Myometrial cell (primary cell): ENCODE data around the gene NOS3. TPM values are rescaled to one million over a fixed set of nuclear protein-coding genes. Genes with fewer than 3 reads are reported as not detected.

Experiments used
- total RNA-seq: library from RNA; depleted of rRNA; stranded (reverse); fragments of >200 nt; gene quantifications from 2 replicates; pipeline ENCODE4 v1.2.3, GENCODE V29; 2015

Gene NOS3
- total RNA-seq, result 8.9 and 11.0 TPM in 2 replicates

DNA sequence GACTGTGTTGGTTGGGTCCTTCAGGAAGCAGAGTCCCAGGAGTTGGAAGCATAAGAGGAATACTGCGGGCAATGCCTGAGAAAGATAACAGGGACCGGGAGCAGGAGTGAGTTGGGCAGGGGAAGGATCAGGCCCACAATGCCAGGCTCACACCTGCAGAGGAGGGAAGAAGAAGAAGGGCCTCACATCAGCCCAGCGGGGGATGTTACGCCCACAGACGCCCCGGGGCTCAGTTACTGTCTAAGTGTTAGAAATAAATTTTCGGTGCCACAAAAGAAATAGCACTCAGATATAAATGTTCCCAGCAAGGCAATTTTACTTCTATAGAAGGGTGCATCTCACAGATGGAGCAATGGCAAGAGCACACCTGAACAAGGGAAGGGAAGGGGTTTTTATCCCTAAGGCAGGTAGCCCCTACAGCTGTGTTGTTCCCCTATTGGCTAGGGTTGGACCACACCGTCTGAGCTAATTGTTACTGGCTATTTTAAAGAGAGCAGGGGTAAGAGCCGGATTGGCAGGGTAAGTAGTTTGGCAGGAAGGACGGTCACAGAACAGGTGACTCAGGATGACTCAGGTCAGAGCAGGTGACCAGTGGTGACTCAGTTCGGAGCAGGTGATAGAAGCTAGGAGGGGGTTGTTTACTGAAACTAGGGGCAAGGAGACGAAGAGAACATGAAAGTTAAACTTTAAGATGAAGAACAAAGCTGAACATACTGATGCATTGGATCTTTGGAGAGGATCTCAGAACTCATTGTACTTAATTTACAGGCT lies at the start of gene NOS3:
Gene NOS3, plus strand, starts transcription at position 602 of the 771 bp plus-strand sequence. CDS start 2,787 bp downstream, outside the sequence.

DNA sequence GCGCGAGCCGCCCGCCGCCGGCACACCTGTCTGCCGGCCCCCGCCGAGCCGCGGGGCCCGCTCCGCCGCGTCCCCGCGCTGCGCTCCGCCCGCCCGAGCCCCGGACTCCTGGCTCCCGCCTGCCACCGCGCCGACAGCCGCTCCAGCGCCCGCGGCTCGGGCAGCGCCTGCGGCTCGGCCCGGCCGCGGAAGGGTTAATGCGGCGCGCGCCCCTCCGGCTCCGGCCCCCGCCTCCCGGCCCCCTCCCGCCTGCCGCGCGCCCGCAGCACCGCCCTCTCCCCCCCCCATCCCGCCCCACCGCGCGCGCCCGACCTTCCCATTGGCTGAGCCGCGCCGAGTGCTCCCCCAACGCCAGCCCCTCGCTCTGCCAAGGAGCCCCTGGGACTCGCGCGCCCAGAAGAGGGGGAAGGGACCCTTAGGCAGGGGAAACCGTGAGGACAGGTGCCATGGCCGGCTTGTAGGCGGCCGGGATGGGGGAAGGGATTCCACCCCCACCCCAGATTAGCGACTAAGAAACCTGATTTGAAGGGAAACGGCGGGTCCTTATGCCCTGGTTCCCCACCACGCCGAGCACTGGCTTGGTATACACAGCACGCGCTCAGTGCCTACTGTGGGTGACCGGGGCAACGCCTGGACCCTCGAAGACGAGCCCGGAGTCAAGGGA lies 12.6 kb upstream of the NOS3 start, which contains the start of gene KCNH2:
Gene KCNH2, minus strand, starts transcription at position 196 of the 664 bp plus-strand sequence. CDS start 408 bp downstream, outside the sequence.

DNA sequence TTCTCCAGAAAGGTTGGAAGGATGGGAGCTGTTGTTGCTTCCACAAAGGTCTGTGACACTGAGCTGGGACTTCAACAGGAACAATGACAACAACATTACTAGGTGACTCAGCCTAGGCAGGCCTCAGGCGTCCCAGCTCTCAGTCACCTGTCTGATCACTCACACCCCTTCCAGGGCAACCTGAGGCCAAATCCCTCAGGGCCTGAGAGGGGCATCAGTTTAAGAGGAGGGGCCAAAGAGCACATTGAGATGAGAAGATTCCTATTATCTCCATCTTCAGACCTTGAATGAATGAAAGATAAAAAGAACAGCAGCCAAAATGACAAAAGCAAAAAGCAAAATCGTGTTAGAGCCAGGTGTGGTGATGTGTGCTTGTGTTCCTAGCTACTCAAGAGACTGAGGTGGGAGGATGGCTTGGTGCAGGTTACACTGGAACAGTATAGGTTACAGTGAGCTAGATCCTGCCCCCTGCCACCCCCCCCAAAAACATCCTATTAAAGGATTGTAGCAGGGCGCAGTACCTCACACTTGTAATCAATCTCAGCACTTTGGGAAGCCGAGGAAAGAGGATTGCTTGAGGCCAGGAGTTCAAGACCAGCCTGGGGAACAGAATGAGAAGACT lies 33.7 kb downstream of the NOS3 start, which contains the start of gene ATG9B:
Gene ATG9B, minus strand, starts transcription at position 60 of the 622 bp plus-strand sequence. CDS start 71 bp downstream, outside the sequence.

DNA sequence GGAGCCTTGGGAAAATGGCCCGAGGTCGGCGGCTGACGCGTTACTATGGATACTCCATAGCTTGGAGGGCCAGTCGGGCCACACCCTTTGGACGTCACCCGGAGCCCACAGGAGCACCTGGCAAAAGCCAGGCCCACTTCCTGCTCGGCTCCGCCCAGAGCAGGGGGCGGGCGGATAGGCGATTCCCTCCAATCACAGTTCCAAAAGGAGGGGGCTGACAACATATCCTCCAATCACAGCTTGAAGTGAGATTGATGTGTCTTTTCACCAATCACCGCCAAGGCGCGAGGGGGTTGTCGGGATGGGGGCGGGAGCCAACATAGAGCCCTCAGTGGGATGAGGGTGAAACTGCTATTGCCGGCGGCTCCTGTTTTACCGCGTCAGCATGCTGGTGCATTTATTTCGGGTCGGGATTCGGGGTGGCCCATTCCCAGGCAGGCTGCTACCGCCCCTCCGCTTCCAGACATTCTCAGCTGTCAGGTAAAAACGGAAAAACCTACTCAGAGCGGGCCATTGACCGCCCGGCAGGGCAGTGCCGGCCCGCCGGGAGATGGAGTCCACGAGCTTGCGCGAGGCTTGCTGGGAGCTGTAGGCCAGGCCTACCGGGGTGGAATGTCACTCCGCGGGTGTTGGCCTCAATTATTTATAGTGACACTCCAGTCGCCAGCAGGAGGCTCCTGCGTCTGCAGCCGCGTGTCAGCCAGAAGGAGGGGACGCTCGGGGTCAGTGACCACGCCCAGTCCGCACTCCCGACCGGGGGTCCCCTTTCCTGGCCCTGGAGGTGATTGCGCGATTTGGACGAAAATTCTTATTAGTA lies 37.5 kb downstream of the NOS3 start, which contains the start of gene ABCB8:
Gene ABCB8, plus strand, starts transcription at position 320 of the 817 bp plus-strand sequence. Its CDS starts 66 bp downstream, at position 386.

DNA sequence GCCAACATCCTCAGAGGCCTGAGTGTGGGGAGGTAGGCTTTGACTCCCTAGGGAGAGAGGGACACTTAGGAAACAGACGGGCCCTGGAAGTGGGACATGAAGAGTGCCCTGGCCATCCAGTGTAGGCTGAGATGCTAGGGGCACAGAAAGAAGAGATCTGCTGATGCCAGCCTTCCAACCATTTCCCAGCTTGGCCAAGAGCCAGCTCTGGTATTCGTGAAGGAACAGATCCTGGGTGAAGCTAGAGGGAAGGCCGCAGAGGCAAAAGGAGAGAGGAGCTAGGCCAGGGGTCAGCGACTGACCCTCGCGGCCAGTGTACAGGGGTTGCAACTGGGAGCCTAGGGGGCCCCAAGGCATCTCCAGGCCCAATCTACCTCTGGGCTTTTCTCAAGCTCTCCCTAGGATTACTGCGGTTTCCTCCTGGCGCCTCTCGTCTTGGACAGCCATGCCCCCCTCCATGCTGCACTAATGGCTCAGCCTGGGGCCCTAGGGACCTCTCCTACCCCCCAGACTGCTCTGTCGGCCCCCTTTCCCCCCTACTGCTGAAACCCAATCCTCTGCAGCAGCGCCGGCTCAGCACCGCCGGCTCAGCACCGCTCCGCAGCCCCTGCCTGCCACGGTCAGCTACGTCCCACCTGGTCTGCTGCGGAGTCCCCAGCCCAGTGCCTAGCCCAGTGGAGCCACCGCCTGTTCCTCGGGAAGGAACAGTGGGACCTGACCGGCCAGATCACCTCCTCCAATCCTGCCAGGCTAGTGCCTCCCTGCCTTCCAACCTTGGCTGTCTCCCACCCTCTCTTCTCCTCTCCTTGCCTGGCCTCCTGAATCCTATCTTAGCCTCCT lies 57.4 kb downstream of the NOS3 start, which contains the start of gene ASIC3:
Gene ASIC3, plus strand, starts transcription at position 556 of the 840 bp plus-strand sequence. CDS start 355 bp downstream, outside the sequence.

DNA sequence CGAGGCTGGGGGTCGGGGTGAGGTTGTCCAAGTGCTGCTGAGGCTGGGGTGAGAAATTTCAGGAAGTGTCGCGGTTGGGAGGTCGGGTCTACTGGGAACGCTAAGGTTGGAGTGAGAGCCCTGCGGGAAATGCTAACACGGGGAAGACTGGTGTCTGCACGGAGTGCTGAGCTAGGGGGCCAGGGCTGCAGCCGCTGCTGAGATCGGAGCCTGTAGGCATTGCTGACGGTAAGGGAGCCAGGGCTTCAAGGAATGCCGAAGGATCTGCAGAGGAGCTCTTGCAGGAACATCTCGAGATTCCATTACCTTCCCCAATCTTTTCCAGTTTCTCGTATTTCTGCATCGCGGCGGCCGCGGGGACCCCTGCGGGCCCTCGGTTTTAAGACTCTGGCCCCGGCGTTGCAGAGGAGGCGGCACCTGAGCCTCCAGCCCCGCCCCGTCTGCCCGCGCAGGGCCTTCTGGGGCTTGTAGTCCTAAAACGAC lies 66.7 kb downstream of the NOS3 start, which contains the start of gene CDK5:
Gene CDK5, minus strand, starts transcription at position 392 of the 483 bp plus-strand sequence. Its CDS starts 49 bp downstream, at position 343.

DNA sequence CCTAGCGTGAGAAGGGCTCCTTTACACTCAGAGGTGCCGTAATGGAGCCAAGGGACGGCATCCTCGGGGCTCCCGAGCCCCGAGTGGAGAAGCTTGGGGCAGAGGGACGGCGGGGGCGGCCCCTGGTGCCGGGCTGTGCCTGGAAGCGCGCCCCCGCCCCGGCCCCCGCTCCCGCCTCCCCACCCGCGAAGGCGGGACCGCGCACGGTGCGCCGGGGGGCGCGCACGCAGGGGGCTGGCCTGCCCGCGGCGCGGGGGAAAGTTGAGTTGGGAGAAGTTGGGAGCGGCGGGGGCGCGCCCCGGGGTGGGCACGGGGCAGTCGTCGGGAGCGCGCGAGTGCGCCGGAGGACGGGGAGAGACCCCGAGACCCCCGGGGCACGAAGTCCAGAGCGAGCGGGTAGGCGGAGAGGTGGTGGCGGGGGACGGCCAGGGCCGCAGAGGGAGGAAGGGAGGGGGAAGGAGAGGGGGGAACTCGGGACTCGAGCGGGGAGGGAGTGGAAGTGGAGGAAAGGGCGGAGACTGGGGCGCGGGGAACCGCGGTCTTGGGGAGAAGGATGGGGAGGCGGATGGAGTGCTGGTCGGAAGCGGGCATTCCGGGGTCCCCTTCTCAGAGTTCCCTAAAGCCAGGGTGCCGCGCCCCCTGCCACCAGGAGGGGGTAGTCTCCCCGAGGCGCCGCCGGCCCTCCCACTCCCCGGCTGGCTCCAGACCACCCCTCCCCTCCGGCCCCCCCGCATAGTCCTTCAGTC lies 68.7 kb downstream of the NOS3 start, which contains the start of gene SLC4A2:
Gene SLC4A2, plus strand, starts transcription at position 223 of the 746 bp plus-strand sequence. CDS start 2,399 bp downstream, outside the sequence.

Other genes with a start within 250 kb of the NOS3 start
- 0.35 and 0.58 TPM in 2 replicates for gene TMEM176B, start 190.7 kb upstream of the NOS3 start, total RNA-seq
- 0.53 and 1.2 TPM in 2 replicates for gene TMEM176A, start 190.2 kb upstream of the NOS3 start, total RNA-seq
- gene AOC1, start 138.5 kb upstream of the NOS3 start, total RNA-seq, result not detected in 2 replicates
- gene KCNH2, start 12.7 kb upstream of the NOS3 start, total RNA-seq, result 8.7 and 10.7 TPM in 2 replicates
- gene ATG9B, start 33.5 kb downstream of the NOS3 start, total RNA-seq, result not detected in 2 replicates
- gene ABCB8, start 37.4 kb downstream of the NOS3 start, total RNA-seq, result 56.9 and 61.1 TPM in 2 replicates
- gene ASIC3, start 57.5 kb downstream of the NOS3 start, total RNA-seq, result 0.18 TPM in 1 of 2 replicates, not detected in the other
- gene CDK5, start 66.9 kb downstream of the NOS3 start, total RNA-seq, result 19.3 and 24.6 TPM in 2 replicates
- gene SLC4A2, start 68.6 kb downstream of the NOS3 start, total RNA-seq, result 80.3 and 82.5 TPM in 2 replicates
- gene FASTK, start 89.8 kb downstream of the NOS3 start, total RNA-seq, result 91.1 and 100 TPM in 2 replicates
- 51.6 and 67.5 TPM in 2 replicates for gene TMUB1, start 92.5 kb downstream of the NOS3 start, total RNA-seq
- gene AGAP3, start 95.5 kb downstream of the NOS3 start, total RNA-seq, result 29.6 and 36.9 TPM in 2 replicates
- gene GBX1, start 176.7 kb downstream of the NOS3 start, total RNA-seq, result not detected in 2 replicates
- not detected in 2 replicates for gene ASB10, start 196.2 kb downstream of the NOS3 start, total RNA-seq
- gene H2BK1, start 219.5 kb downstream of the NOS3 start, total RNA-seq, result not detected in 2 replicates
- gene ABCF2, start 236.2 kb downstream of the NOS3 start, total RNA-seq, result 69.5 and 72.6 TPM in 2 replicates
- gene CHPF2, start 241.5 kb downstream of the NOS3 start, total RNA-seq, result 69.8 and 70.6 TPM in 2 replicates